Measurements from ENCODE around the gene ATP5F1A. TPM values are rescaled to one million over a fixed set of nuclear protein-coding genes. Genes with fewer than 3 reads are reported as not detected.

ATP5F1A gene
- total RNA-seq, 1 experiment from 2014 or later, result 463 TPM

DNA sequence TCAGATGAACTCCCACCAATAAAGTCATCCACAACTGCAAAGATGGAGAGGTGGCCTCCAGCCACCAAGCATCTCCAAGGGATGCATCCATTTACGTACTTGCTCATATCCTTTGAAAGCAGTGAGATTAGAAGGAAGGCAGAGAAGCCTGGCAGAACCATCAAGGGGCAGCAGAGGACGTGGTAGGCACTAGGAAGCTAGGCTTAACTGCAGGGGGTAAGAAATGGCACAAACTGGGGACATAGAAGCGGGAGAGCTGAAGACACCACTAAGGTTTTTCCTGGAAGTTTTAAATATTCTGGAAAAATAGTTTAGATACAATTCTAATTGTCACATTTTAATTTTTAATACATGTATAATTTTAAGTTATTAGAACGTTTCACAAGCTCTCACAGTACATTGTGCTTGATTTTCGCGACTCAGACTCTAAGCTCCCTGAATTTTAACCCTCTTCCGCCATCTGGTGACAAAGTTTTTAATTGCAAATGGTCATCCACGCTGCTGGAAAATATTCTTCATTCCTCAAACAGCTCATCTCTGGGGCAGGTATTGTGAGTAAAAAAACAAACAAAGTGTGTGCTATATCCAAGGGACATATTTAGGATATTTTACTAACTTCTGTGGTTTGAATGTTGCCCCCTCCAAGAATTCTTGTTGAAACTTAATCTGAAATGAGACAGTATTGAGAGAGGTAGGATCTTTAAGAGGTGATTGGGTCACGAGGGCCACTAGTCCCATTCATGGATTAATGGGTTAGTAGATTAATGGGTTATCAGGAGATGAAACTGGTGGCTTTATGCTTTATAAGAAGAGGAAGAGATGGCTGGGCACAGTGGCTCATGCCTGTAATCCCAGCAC, 24.4 kb downstream of the ATP5F1A start:
- DNase-seq (ENCODE audit: low spot score), result peak; percentile 48

DNA sequence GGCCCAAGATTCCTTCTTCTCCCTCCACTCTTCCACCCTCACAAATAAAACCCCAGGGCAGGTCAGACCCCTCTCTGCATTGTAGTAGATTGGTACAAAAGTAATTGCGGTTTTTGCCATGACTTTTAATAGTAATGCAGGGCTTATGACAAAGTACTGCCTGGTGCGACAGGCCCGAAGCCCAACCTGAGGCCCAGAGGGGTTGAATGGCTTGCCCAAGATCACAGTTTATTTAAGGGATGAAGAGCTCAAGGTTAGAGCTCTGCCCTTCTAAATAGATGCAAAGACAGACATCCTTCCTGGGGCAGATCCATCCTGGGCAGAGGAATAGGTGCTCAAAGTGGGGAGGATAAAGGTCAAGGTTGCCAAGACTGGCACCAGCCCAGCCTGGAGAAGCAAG, 25.1 kb downstream of the ATP5F1A start:
- DNase-seq (ENCODE audit: low spot score), result no peak

DNA sequence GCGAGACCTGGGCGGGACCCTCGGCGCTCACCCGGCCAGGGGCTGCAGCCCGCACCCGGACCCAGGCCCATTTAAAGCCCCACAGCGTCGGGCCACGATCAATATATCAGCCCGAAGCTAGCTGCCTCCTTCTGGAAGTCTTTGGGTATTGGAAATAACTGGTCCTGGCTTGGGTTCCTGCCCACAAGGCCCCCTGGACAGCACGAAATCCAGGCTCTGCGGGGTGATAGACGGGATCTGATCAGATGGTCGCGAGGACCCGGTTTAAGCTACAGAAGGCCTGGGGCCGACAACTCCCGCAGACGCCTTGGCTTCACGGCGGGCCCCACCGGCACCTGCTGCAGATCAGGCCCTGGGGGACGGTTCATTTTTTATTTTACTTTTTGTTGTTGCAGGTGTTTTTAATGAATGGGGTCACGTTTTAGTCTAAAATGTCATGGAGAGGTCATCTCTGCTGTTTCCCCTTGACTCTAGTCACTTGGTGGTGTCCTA, 25.7 kb downstream of the ATP5F1A start:
- DNase-seq (ENCODE audit: low spot score), result no peak

DNA sequence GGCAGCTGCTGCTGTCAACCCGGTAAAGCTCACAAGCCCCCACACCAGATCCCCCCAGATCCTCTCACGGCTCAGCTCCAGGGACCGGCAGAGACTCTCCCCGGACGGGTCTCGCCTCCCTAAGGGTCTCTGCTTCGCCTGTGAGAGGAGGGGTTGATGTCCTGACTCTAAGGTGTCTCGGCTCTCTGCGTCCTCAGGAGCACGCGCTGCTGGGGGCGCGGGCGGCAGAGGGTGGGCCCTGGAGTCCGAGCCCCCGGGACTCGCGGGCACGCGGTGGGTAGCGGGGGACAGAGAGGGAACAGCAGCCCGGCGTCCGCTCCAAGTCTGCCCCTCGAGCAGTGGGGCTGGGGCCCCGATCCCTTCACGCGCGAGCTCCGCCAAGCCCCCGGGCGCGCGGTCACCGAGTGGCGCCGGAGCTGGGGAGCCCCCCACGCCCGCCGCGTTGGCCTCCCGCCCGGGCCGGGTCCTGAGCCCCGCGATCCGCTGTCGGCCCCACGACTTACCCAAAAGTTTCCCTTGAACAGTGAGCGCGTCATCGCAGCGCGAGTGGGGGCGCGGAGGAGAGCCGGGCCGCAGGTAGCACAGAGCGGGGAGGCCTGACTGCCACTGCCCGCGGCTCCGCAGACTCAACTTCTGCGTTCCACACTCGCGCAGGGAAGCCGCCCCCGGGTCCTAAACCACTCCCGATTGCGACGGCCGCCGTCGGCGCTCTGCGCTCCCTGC, 26.3 kb downstream of the ATP5F1A start, which contains the start of gene PSTPIP2:
Gene PSTPIP2 (minus strand): TSS at position 608 of the 723 bp plus-strand sequence. CDS start 72 bp downstream, at position 536.
- DNase-seq (ENCODE audit: low spot score), result no peak

DNA sequence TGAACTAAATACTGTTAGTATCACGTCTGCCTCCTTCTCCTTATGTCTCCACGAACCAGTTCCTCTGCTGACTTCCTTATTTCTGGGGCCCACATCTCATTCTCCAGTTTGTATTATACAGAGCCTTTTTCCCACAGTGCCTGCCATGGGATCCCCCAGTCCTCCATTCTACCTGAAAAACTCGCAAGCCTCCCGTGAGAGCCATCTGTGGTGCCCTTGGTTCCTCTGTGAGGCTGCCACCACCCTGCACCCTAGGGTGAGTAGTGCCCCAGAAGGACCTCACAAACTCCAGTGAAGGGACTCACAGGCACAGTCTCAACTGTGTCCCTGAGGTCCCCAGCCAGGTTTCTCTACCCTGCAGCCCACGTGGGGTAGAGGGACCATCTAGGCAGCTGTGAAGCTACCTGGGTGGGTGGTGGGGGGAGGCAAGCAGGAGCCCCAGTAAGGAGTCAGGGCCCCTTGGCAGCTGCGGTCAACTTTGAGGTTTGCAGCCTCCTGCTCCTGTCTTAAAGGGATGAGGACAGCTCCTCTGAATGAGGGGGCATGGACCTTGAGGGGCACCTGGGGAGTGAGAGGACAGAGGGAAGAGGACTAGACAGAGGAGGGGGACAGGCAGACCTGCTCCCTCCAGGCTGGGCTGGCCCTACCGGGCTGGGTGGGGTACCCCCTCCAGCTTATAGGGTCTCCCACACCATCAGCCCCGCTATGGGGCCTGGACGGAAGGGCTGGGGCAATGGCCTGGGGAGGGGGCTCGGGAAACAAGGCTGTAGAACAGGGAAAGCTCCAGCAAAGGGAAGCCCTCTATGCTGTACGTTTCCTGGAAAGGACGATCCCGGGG, 27.1 kb downstream of the ATP5F1A start:
- DNase-seq (ENCODE audit: low spot score), result no peak

DNA sequence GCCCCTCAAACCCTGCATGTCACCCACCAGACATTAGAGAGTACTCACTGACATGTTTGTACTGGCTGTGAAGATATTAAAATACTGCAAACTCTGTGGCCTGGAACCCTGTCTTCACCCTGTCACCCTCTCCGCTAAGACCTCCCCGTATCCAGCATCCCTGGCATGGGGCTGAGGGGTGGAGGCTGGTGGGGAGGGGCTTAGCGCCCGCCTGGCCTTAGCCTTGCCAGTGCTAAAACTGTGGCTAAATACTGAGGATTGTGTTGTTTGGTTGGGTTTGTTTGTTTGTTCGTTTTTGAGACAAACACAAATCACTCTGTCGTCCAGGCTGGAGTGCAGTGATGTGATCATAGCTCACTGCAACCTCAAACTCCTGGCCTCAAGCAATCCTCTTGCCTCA, 27.9 kb downstream of the ATP5F1A start:
- DNase-seq (ENCODE audit: low spot score), result no peak

DNA sequence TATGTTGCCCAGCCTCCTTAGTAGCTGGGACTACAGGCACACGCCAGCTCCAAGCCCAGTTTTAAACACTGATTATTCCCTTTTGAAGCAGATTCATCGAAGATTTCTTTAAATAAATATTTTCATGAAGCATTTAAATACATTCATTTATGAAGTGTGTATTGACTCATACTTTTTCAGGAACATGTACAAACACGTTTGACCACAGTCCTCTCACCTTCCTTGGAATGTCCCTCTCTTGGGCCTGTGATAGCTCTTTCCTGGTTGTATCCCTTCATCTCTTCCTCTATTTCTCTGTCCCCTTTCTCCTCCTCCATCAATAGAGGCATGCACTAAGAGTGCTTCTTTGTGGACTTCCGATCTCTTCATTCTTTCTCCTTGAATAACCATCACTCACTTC, 28.6 kb downstream of the ATP5F1A start:
- no peak for DNase-seq (ENCODE audit: low spot score)

DNA sequence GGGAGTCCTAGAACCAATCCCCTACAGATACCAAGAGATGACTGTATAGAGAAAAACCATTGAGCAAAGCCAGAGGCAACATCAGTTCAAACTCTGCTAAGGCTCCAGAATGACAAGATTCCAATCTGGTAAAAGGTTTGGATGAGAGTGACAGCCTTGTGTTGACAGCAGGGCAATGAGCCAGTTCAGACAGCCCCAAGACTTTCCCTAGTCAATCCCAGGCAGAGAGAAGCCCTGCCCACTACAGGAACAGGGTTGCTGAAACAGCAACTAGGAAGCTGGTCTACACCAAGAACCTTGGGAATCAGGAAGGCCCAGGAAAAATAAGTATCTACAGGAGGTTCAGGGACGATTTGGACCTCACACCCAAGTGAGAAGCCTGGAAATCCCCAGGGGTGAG, 29.3 kb downstream of the ATP5F1A start:
- no peak for DNase-seq (ENCODE audit: low spot score)

DNA sequence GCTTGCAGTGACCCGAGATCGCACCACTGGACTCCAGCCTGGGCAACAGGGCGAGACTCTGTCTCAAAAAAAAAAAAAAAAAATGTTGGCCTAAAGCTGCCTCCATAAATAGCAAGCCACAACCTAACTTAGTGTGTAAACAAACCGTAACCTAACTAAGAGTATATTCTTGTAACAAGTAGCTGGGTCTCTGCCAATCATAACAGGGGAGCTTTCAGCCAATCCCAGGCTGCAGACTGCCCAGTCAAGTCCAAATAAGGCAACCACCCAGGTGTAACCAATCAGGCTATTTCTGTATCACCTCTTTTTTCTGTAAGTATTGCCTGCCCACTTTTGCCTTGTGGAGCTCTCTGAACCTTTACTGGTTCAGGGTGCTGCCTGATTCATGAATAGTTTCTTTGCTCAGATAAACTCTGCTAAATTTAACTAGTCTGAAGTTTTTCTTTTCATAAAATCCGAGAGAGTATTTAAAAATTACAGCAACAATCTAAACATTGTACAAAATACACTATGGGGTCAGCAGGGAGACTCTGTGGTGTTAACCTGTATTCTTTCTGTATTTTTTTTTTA, 30.6 kb downstream of the ATP5F1A start:
- peak; percentile 35 for DNase-seq (ENCODE audit: low spot score)

DNA sequence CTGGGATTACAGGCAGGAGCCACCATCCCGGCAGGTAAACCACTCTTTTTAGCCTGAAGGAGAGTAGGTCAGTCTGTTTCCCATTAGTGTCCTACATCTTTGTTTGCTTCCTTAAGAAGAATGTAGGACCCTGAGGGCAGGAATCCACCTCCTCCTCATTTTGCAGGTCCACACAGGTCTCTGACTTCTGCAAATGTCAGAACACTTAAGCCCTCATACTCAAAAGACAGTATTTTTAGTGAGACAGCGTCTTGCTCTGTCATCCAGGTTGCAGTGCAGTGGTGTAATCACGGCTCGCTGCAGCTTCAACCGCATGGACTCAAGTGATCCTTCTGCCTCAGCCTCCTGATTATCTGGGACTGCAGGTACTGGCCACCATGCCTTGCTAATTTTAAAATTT, 35.3 kb downstream of the ATP5F1A start:
- DNase-seq (ENCODE audit: low spot score), result no peak

DNA sequence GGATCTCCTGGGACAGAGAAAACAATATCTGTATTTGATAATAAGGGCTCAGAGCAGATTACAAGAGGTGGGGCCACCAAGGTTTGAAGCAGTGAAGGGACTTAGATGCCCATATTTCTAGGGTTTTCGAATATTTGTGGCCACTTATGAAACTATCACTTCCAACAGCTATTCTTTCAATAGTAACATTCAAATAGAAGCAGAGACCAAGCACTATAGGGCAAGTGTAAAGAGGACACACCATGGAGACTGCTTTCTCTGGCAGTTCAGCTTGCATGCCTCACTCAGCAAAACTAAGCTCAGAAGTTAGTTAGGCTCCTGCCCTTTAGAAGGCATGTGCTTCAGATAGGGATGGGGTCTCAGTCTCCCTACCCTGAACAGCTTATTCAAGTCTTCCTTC, 36.3 kb downstream of the ATP5F1A start:
- no peak for DNase-seq (ENCODE audit: low spot score)

DNA sequence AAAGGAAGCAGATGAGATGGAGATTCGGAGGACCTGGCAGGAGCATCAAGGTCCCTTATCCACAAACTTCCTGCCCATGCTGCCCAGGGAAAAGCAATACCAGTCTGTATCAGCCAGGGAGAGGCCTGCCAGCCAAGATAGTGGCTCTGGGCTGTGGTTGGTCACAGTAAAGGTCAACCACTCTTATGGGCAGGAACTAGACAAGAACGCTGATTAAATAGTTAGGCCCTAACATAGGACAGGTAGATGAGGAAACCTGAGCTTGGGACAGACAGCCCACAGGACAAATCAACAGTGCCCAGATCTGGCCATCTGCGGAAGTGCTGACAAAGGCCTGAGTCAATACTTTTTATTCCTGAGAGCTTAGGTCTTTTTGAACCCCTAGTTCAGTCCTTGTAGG, 36.7 kb downstream of the ATP5F1A start:
- DNase-seq (ENCODE audit: low spot score), result no peak

DNA sequence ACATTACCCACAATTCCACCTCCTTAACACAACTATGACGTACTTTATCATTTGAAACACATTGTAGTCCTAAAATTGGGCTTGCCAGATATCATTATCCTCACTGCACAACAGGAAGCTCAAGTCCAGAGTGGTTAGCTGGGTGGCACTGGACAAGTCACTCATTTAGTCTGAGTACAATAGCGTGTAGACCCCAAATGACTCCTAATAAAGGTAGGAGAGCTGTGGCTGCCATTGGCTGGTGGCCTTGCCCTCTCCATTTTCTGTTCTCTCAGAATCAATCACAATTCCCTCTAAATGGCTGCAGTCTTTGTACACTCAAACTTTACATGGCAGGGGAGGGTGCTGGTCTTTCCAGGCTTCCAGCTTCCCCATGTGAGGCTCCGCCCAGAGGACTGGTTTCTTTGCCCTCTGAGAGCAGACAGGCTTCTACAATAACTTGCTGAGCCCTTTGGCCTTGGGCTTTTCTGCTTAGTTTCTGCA, 37.7 kb downstream of the ATP5F1A start:
- DNase-seq (ENCODE audit: low spot score), result no peak

DNA sequence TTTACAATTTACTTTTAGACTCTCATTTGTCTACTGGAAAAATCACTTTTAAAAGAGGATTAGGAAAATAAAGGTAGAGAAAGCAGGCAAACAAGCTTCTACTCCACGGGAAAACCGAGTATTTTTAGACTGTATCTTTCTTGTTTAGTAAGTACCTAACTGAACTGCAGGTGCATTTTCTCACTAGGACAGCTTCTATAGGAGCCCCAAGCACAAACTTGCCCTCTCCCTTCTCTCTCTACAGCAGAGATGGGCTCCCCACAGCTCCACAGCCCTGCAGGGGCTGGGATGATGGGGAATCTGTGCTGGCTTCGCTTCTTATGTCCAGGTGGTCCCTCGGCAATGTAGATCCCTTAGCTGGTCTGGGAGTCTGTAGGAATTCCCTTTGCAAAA, 42.3 kb downstream of the ATP5F1A start:
- no peak for DNase-seq (ENCODE audit: low spot score)

DNA sequence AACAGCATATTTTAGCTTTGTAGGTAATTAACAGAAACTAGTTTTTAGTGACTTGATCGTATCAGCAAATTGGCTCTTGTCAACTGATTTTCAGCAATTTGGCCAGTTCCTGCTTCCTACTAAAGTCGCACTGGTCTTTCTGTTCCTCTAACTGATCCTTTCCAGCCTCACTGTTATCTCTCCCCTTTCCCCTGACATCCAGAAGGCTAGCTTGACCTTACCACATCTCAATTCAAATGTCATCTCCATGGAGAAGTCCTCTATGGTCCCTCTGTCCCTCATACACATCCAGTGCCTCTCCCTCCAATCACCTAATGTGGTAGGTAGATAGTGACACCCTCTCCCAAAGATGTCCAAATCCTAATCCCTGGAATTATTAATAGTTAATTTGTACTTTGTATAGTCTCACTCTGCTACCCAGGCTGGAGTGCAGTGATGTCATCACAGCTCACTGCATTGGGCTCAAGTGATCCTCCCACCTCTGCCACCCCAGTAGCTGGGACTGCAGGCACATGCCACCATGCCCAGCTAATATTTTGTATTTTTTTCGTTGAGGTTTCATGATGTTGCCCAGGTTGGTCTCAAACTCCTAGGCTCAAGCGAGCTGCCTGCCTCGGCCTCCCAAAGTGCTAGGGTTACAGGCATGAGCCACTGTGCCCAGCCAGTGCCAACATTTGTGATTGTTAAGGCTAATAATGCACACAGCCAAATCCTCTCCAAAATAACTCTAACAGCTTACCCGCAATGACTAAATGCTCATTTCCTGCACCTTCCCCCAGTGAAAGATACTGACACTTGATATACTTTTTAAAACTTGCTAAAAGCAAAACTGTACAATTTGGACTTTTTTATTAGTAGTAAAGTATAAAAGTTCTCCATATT, 42.9 kb downstream of the ATP5F1A start:
- no peak for DNase-seq (ENCODE audit: low spot score)

DNA sequence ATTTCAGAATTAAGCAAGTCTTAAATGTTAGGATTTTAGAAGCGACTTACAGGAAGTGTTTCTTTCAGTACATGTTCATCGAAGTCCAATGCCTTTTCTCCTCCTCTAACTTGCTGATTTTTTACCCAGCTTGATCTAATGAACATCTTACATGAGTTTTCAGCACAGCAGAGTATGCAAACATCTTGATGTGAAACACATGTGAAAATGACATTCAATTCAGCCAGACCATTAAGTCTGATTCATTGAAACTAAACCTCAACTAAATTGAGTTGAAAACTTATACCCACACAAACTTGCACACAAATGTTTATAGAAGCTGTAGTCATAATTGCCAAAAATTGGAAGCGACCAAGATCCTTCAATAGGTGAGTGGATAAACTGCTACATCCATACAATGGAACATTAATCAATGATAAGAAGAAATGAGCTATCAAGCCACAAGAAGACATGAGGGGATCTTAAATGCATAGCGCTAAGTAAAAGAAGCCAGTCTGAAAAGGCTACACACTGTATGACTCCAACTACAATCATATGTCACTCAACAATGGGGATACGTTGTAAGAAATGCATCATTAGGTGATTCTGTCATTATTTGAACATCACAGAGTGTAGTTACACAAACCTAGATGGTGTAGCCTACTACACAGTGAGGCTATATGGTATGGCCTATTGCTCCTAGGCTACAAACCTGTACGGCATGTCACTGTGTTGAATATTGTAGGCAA, 44.6 kb downstream of the ATP5F1A start:
- DNase-seq (ENCODE audit: low spot score), result no peak

DNA sequence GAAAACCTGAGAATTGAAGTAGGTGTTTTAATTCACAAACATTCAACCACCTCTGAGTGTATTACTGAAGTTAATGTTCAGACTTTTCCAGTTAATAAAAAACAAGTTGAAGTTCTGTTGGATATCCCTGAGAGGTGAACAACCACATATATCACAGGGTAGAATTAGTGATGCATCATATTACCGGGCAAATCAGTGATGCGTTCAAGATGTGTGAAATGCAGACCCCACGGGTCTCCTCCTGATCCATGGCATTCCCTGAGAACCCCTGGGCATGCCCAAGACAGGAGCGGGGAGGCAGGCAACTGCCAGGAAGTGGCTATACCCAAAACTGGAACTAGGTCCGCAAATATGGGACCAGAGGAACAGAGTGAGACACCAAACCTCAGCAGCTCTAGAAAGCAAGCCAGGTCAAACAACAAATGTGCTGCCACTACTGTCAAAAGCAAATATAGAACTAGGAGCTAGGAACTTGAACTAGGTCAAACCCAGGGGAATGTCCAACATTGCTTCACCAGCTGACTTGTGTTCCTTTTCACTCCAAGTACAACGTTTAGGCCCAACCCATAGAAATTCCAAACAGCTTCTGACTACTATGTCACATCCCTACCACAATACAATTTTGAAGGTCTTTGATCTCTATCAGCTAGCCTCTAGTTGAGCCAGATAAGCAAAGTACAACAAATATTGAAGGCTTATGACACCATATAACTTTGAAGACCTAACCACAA, 46.2 kb downstream of the ATP5F1A start:
- no peak for DNase-seq (ENCODE audit: low spot score)

DNA sequence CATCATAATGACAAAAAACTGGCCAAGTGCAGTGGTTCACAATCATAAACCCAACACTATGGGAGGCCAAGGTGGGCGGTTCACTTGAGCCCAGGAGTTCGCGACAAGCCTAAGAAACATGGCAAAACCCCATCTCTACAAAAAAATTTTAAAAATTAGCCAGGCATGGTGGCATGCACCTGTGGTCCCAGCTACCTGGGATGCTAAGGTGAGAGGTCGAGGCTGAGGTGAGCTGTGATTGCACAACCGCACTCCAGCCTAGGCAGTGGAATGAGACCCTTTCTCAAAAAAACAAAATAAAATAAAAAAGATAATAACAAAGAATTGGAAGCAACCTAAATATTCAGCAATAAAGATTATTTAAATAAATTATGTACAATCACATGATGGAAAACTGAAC, 47.8 kb downstream of the ATP5F1A start:
- DNase-seq (ENCODE audit: low spot score), result no peak

DNA sequence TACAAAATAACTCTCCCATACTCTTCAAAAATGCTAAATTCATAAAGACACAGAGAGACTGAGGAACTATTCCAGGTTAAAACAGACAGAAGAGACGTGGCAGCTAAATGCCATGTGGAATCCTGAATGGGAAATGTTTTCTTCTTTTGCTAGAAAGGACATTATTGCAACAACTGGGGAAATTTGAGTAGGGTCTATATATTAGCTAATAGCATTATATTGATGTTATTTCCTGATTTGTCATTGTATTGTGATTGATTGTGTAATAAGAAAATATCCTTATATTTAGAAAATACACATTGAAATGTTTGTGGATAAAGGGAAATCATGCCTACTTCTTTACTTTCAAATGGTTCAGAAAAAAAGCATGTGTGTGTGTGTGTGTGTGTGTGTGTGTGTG, 49.5 kb downstream of the ATP5F1A start:
- no peak for DNase-seq (ENCODE audit: low spot score)

Measured in A172 (cell line).